Thyroid gland (tissue), 4 donors: ENCODE results near the gene COL16A1.

Experiments
- CTCF ChIP-seq, 6 experiments: fragments of 200-600 bp in 3 of 6; fragments of 450-650 bp in 3 of 6; sonication (generic) in 3 of 6; IDR thresholded peaks; one replicate each; pipeline ENCODE4 v1.5.1; 2016 to 2019; ENCODE audit warnings: antibody characterized with exemption in 6 of 6, mild to moderate bottlenecking in 2 of 6, inconsistent platforms in 1 of 6, moderate library complexity in 1 of 6
- POLR2A ChIP-seq, 2 donors: fragments of 450-650 bp; IDR thresholded peaks; one replicate each; pipeline ENCODE4 v1.6.1; 2017; ENCODE audit warnings: antibody characterized with exemption in 2 of 2, mild to moderate bottlenecking in 2 of 2, moderate library complexity in 1 of 2

- TF ChIP-seq CTCF (IDR thresholded peaks at IDR 0.05) (no peak), POLR2A (IDR thresholded peaks at IDR 0.05) (no peak)
These were observed 43.9 kb downstream of the COL16A1 start for GRCh38 chr1:31659889-31660288.
